H9 (cell line): ENCODE measurements around the gene WRAP73. TPM values are rescaled to one million over a fixed set of nuclear protein-coding genes. Genes with fewer than 3 reads are reported as not detected.

Source experiments
- DNase-seq: peaks from one replicate; pipeline ENCODE4 v3.0.0-alpha.2; 2017
- H2AFZ ChIP-seq: one replicate; pipeline ENCODE4 v1.6.1; 2013; ENCODE audit warnings: mild to moderate bottlenecking, low read length, control low read depth, moderate library complexity
- H2AK5ac ChIP-seq: 2 replicates; pipeline ENCODE4 v1.6.1; 2013; ENCODE audit warnings: low read length, control low read depth, mixed read lengths; ENCODE audit not compliant: insufficient read length
- H2BK120ac ChIP-seq: one replicate; pipeline ENCODE4 v1.6.1; 2013; ENCODE audit warnings: low read depth, mild to moderate bottlenecking, low read length, control low read depth, inconsistent platforms; ENCODE audit not compliant: poor library complexity, severe bottlenecking
- H2BK12ac ChIP-seq: 2 replicates; pipeline ENCODE4 v1.6.1; 2013; ENCODE audit warnings: low read length, control low read depth, mixed read lengths, low read depth; ENCODE audit not compliant: insufficient read length
- H2BK15ac ChIP-seq: 2 replicates; pipeline ENCODE4 v1.6.1; 2013; ENCODE audit warnings: low read depth, low read length, control low read depth
- H2BK20ac ChIP-seq: one replicate; pipeline ENCODE4 v1.6.1; 2013; ENCODE audit warnings: low read depth, mild to moderate bottlenecking, low read length, control low read depth, inconsistent platforms; ENCODE audit not compliant: poor library complexity, severe bottlenecking
- H2BK5ac ChIP-seq: 2 replicates; pipeline ENCODE4 v1.6.1; 2013; ENCODE audit warnings: low read length, control low read depth, mixed read lengths; ENCODE audit not compliant: insufficient read length
- H3K14ac ChIP-seq: 2 replicates; pipeline ENCODE4 v1.6.1; 2013; ENCODE audit warnings: low read length, control low read depth; ENCODE audit not compliant: insufficient read depth
- H3K18ac ChIP-seq: 2 replicates; pipeline ENCODE4 v1.6.1; 2013; ENCODE audit warnings: low read depth, mild to moderate bottlenecking, mixed read lengths, low read length, control low read depth; ENCODE audit not compliant: insufficient read length
- H3K23ac ChIP-seq: 2 replicates; pipeline ENCODE4 v1.6.1; 2013; ENCODE audit warnings: low read length, control low read depth, mixed read lengths, low read depth; ENCODE audit not compliant: insufficient read length
- H3K23me2 ChIP-seq: 2 replicates; pipeline ENCODE4 v1.6.1; 2013; ENCODE audit warnings: low read depth, mild to moderate bottlenecking, mixed read lengths, low read length, control low read depth; ENCODE audit not compliant: insufficient read length, poor library complexity, severe bottlenecking
- H3K27ac ChIP-seq: 2 replicates; pipeline ENCODE4 v1.5.1; 2013; ENCODE audit warnings: low read length, control low read depth, mixed read lengths, low read depth; ENCODE audit not compliant: insufficient read length
- H3K27me3 ChIP-seq: 2 replicates; pipeline ENCODE4 v1.6.1; 2013; ENCODE audit warnings: low read length, control low read depth, inconsistent platforms; ENCODE audit not compliant: insufficient read depth
- H3K4ac ChIP-seq: 2 replicates; pipeline ENCODE4 v1.6.1; 2013; ENCODE audit warnings: low read depth, mild to moderate bottlenecking, control low read depth, inconsistent platforms, low read length, moderate library complexity
- H3K4me1 ChIP-seq: 2 replicates; pipeline ENCODE4 v1.6.1; 2013; ENCODE audit warnings: low read length, control low read depth, inconsistent platforms; ENCODE audit not compliant: insufficient read depth
- H3K4me2 ChIP-seq: 2 replicates; pipeline ENCODE4 v1.6.1; 2013; ENCODE audit warnings: low read length, control low read depth, mixed read lengths; ENCODE audit not compliant: insufficient read length, insufficient read depth
- H3K56ac ChIP-seq: 2 replicates; pipeline ENCODE4 v1.6.1; 2013; ENCODE audit warnings: low read depth, mild to moderate bottlenecking, mixed read lengths, low read length, control low read depth; ENCODE audit not compliant: insufficient read length
- H3K79me1 ChIP-seq: 2 replicates; pipeline ENCODE4 v1.6.1; 2013; ENCODE audit warnings: low read depth, mild to moderate bottlenecking, moderate library complexity, low read length, control low read depth, inconsistent platforms; ENCODE audit not compliant: insufficient read depth, poor library complexity, severe bottlenecking
- H3K79me2 ChIP-seq: 2 replicates; pipeline ENCODE4 v1.6.1; 2013; ENCODE audit warnings: low read length, control low read depth, inconsistent platforms; ENCODE audit not compliant: insufficient read depth
- H3K9ac ChIP-seq: 2 replicates; pipeline ENCODE4 v1.6.1; 2013; ENCODE audit warnings: low read length, control low read depth, mixed read lengths; ENCODE audit not compliant: insufficient read length; ENCODE audit errors: extremely low read depth
- H3K9me3 ChIP-seq: one replicate; pipeline ENCODE4 v1.6.1; 2013; ENCODE audit warnings: low read depth, low read length, inconsistent platforms; ENCODE audit not compliant: control insufficient read depth
- H3T11ph ChIP-seq: one replicate; pipeline ENCODE4 v1.6.1; 2013; ENCODE audit warnings: mild to moderate bottlenecking, low read length, control low read depth, inconsistent platforms
- H4K20me1 ChIP-seq: one replicate; pipeline ENCODE4 v1.6.1; 2013; ENCODE audit not compliant: control insufficient read depth, insufficient read length, insufficient read depth
- H4K5ac ChIP-seq: 2 replicates; pipeline ENCODE4 v1.6.1; 2013; ENCODE audit warnings: low read depth, mild to moderate bottlenecking, mixed read lengths, low read length, control low read depth; ENCODE audit not compliant: insufficient read length
- H4K8ac ChIP-seq: replicated peaks from 2 replicates; pipeline ENCODE4 v1.6.1; 2013; ENCODE audit warnings: low read length, control low read depth, mixed read lengths, low read depth; ENCODE audit not compliant: insufficient read length
- H4K91ac ChIP-seq: 2 replicates; pipeline ENCODE4 v1.6.1; 2013; ENCODE audit warnings: low read depth, mild to moderate bottlenecking, moderate library complexity, mixed read lengths, low read length, control low read depth; ENCODE audit not compliant: insufficient read length
- H3K27ac Mint-ChIP-seq, 3 experiments: 2 replicates in 2 of 3; 3 replicates in 1 of 3; pipeline ENCODE4 v1.8.0; 2020 to 2021; ENCODE audit warnings: mixed read lengths in 3 of 3, mild to moderate bottlenecking in 1 of 3, moderate library complexity in 1 of 3
- H3K27me3 Mint-ChIP-seq: 2 replicates; pipeline ENCODE4 v1.8.0; 2021; ENCODE audit warnings: low read depth, mild to moderate bottlenecking, moderate library complexity, mixed read lengths
- H3K36me3 Mint-ChIP-seq, 3 experiments: 2 replicates in 2 of 3; 3 replicates in 1 of 3; pipeline ENCODE4 v1.8.0; 2020 to 2021; ENCODE audit warnings: low read depth in 3 of 3, mixed read lengths in 3 of 3; ENCODE audit not compliant: insufficient read depth in 1 of 3
- H3K4me1 Mint-ChIP-seq, 2 experiments: 2 replicates each; pipeline ENCODE4 v1.8.0; 2020; ENCODE audit warnings: mixed read lengths in 2 of 2
- H3K4me3 Mint-ChIP-seq, 2 experiments: 2 replicates in 1 of 2; 3 replicates in 1 of 2; pipeline ENCODE4 v1.8.0; 2020 to 2021; ENCODE audit warnings: mild to moderate bottlenecking in 2 of 2, mixed read lengths in 2 of 2, moderate library complexity in 1 of 2
- H3K9me3 Mint-ChIP-seq, 2 experiments: 2 replicates in 1 of 2; 3 replicates in 1 of 2; pipeline ENCODE4 v1.8.0; 2020; ENCODE audit warnings: mild to moderate bottlenecking in 2 of 2, mixed read lengths in 2 of 2, moderate library complexity in 1 of 2
- WGBS: extraction: QIAGEN DNeasy Blood & Tissue Kit; methylation state at CpG from one replicate; pipeline ENCODE4 v1.1.7; 2013; ENCODE audit warnings: missing lambda C conversion rate, low lambda C conversion rate, mixed read lengths; ENCODE audit not compliant: insufficient read length; ENCODE audit errors: extremely low coverage; 5-methylcytosine and 5-hydroxymethylcytosine counted together
- total RNA-seq: library from RNA; stranded (reverse); gene quantifications from 2 replicates; pipeline ENCODE4 v1.2.1, GENCODE V29; 2021
- TF ChIP-seq, protein P1 (sequence below): fragments of 200-600 bp; sonication (generic); conservative IDR thresholded peaks from 3 replicates; pipeline ENCODE4 v1.8.0; 2021; ENCODE audit warnings: antibody characterized with exemption, mild to moderate bottlenecking

Gene WRAP73
- total RNA-seq, 1 experiment from 2014 or later = 28.4 TPM

DNA sequence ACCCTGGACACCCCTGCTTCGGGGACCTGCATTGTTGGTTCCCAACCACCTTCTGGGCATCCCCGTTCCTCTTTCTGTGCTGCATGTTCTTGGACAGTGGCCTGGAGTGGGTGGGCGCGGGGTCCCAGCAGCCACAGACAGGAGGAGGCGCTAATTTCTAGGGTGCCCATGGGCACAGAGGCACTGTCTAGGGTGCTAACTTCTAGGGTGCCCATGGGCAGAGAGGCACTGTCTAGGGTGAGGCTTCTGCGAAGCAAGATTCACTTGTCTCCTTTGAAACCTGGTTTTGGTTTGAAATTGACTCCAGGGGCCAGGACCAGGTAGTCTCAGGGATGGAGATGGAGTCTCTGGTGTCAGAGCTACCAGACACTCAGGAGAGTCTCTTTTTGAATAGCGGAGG, 37.8 kb downstream of the WRAP73 start:
- Histone ChIP-seq H3K9me3 (no peaks in the 10 kb centered on the region), H3K9ac (no peak overlapping the region), H4K8ac (no peak overlapping the region), H2BK15ac (no peak overlapping the region), H2AFZ (no peak overlapping the region), H4K91ac (no peak overlapping the region), H2BK5ac (no peak overlapping the region), H4K5ac (no peak overlapping the region), H2BK12ac (no peak overlapping the region), H3K56ac (no peak overlapping the region), H2BK20ac (no peak overlapping the region), H3K79me1 (no peaks in the 10 kb centered on the region), H3K23ac (no peak overlapping the region), H3K4me2 (peak overlapping the region; percentile 14), H2AK5ac (no peak overlapping the region), H3K18ac (no peak overlapping the region), H3K79me2 (no peaks in the 10 kb centered on the region), H2BK120ac (no peak overlapping the region), H3K23me2 (peaks cover 5% of the 10 kb centered on the region), H3K4me1 (no peaks in the 10 kb centered on the region; the same call in 1 of the 2 replicates), H3T11ph (no peak overlapping the region), H3K27ac (no peak overlapping the region), H4K20me1 (no peaks in the 10 kb centered on the region), H3K27me3 (no peaks in the 10 kb centered on the region; the same call in 1 of the 2 replicates), H3K4ac (no peak overlapping the region), H3K14ac (no peak overlapping the region; the same call in 1 of the 2 replicates)
- no peaks in the 10 kb centered on the region; a peak in 1 of 7 replicates for H3K36me3 Mint-ChIP-seq
- H3K27me3 Mint-ChIP-seq = peaks cover 24% of the 10 kb centered on the region
- no peak overlapping the region for H3K27ac Mint-ChIP-seq
- no peaks in the 10 kb centered on the region; a peak in 1 of 5 replicates for H3K9me3 Mint-ChIP-seq
- H3K4me3 Mint-ChIP-seq = peak overlapping the region; percentile 50 to 76; a peak in 4 of 5 replicates
- no peak for DNase-seq
- peaks cover 36% of the 10 kb centered on the region in 2 experiments for H3K4me1 Mint-ChIP-seq
- TF ChIP-seq, protein P1, sequence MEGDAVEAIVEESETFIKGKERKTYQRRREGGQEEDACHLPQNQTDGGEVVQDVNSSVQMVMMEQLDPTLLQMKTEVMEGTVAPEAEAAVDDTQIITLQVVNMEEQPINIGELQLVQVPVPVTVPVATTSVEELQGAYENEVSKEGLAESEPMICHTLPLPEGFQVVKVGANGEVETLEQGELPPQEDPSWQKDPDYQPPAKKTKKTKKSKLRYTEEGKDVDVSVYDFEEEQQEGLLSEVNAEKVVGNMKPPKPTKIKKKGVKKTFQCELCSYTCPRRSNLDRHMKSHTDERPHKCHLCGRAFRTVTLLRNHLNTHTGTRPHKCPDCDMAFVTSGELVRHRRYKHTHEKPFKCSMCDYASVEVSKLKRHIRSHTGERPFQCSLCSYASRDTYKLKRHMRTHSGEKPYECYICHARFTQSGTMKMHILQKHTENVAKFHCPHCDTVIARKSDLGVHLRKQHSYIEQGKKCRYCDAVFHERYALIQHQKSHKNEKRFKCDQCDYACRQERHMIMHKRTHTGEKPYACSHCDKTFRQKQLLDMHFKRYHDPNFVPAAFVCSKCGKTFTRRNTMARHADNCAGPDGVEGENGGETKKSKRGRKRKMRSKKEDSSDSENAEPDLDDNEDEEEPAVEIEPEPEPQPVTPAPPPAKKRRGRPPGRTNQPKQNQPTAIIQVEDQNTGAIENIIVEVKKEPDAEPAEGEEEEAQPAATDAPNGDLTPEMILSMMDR = no peak
- WGBS = no CpG with 5 or more reads among the region's 7 CpGs
